Measurements from ENCODE around the gene SMOC1.

The SMOC1 gene

GRCh38 chr14:70018230-70018629 is 139.0 kb downstream of the SMOC1 start:
- no peak for DNase-seq

DNA sequence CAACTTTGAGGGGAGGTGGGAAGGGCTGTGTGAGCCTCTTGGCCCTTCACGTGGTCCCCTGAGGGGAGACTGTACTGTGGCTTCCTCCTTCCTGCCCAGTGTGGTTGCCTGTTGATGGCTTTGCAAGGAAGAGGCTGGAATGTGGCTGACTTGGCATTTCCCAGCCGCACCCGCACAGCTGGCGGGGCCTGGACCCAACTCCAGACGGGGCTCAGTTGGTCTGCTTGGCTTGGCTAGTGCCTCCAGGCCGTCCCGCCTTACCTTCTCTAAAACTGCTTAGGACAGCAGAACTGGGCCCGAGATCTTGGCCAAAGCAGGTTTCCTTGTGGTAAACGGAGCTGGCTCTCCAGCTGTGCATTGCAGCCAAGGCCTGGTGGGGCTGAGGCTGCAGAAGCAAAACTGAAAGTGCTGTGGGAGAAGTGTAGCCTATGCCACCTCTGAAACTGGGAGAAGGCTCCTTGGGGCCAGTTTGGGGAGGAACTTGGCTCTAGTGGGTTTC is 139.5 kb downstream of the SMOC1 start:
- DNase-seq = no peak

DNA sequence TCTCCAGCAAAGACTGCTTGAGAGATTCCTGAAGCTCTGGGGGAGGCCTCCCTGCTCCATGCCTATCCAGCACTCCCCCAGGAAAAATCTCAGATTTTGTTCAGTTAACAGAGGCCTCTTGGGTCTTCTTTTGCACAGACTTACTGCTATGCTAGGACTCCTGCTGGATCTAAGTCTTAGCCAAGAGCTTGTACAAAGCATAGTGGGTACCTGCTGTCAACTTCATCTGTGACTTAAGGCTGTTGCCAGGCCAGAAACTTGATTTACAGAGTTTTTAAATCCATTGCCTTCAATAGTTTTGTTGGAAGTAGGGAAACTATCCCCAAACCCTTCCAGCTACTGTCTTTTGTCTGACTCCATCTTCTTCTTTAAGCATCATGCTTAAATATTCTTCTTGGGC is 140.5 kb downstream of the SMOC1 start:
- no peak for DNase-seq

- no peak for DNase-seq
Measured at GRCh38 chr14:70020352-70021170, 141.3 kb downstream of the SMOC1 start.

- DNase-seq = no peak
Measured at GRCh38 chr14:70021548-70022220, 142.5 kb downstream of the SMOC1 start.

GRCh38 chr14:70022771-70023445 is 143.7 kb downstream of the SMOC1 start:
- DNase-seq = no peak

- no peak for DNase-seq
Measured at GRCh38 chr14:70023871-70024270, 144.7 kb downstream of the SMOC1 start.

- DNase-seq = peak; percentile 4 to 55 (median 32)
Measured at GRCh38 chr14:70027785-70028428, 148.7 kb downstream of the SMOC1 start.

DNA sequence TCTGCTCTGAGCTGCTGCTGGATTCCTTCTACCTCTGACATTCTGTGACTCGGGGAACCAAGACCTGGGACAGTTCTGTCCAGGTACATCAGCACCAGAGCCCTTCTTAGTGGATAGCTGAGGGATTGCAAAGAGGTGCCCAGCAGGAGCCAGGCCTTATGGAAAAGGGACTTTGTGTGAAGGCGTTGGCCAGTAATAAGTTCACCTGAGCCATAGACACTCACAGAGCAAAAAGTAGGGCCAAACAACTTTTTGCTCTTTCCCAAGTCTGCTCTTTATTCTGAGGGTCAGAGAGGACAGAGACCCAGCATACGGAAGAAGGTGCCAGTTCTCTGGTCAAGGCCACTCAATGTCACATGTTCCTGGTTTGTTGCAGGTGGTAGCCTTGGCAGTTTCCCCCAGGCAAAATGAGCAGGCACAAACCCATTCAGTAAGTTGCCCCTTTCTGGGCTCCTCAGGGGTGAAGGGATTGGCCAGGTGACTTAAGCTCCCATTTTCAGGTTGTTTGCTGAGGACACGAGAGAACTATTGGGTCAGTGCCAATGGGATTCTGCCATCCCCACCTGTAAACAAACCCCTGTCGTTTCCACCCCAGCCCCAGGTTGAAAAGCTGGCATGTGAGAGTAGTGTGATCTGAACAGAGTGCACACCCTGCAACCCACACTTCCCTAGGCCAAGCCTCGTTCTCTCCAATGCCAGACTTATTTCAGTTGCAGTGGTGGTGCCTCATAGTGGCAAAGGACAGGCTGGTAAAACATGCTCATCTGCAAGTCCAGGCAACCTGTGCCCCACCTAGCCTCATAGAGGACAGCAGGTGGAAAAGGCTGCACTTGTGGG is 150.3 kb downstream of the SMOC1 start:
- no peak for DNase-seq

DNA sequence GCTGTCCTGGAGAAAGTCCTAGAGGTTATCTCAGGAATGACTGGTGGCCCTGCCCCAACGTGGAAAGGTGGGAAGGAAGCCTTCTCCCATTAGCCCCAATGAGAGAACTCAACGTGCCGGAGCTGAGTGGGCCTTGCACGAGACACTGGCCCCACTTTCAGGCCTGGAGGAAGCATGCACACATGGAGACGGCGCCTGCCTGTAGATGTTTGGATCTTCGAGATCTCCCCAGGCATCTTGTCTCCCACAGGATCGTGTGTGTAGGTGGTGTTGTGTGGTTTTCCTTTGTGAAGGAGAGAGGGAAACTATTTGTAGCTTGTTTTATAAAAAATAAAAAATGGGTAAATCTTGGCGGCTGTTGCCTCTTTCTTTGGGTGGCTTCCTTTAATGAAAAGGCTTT is 152.8 kb downstream of the SMOC1 start:
- DNase-seq = no peak

DNA sequence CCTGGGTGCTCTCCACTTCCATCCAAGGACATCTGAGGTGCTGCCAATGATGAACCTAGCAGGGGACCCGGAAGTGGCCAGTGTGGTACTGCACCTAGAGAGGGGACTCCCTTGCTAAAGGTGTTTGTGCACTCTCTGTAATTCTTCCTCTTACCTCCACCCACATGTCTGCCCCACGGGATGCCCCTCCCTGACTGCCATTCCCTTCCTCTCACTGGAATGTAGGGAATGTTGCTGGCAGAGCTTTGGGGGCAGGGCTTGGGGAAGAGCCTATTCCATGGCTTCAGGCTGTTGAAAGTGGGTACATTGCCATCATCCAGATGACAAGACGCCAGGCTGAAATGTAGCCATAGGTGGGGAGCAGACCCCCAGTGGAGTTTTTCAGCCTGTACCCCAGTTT is 153.2 kb downstream of the SMOC1 start:
- DNase-seq = no peak

DNA sequence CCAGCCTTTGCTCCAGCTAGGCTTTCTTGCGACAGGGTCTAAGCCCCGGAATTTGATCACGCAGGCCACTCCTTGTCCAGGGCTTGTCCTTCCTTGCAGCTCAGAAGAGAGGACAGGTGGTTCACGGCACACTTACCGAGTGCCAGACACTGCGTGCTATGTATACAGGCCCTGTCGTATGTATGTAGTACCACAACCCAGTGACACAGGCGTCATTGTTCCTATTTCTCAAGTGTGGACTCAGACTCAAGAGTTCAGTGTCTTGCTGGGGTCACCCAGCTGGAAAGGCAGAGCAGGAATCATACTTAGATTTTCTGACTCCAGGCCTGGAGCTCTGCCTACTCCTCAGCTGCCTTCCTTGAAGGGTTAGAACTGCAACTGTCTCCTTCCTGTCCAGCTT is 153.9 kb downstream of the SMOC1 start:
- DNase-seq = no peak

DNA sequence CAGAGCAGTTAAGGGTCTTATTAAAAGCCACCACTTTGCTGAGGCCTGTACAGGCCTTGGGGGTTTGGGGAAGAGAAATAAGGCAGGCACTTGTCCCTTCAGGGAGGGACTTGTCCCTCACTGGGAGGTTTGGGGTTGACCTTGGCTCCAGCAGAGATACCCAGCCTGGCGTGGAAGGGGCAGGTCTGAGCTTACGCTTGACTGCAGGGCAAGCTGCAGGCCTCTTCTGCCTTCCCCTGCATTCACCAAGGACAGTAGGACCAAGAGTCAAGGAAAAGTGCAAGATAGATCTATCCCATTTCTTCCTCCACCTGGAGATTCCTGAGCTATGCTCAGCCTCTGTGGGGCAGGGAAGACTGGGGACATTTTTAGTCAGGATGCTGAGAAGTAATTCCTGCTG is 154.3 kb downstream of the SMOC1 start:
- DNase-seq = no peak

- DNase-seq = no peak
Measured at GRCh38 chr14:70034257-70034656, 155.0 kb downstream of the SMOC1 start.

GRCh38 chr14:70036665-70037064 is 157.4 kb downstream of the SMOC1 start:
- no peak for DNase-seq

DNA sequence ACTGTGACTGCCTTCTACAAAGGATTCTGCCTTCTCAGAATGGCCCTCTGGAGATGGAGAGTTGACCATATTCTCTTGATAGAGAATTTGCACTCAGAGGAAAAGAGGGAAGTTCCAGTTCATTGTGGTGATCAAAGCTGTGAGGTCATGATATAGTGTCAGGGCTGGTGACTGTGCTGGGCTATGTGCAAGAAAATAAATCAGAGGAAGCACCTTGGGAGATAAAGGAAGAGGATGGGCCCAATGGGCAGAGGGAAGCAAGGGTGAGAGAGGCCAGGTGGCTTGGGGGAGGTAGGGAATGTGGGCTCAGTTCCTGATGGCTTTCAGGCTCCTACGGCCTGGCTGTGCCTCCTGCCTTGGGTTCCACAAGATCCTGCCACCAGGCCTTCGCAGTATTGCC is 163.8 kb downstream of the SMOC1 start:
- DNase-seq = no peak

DNA sequence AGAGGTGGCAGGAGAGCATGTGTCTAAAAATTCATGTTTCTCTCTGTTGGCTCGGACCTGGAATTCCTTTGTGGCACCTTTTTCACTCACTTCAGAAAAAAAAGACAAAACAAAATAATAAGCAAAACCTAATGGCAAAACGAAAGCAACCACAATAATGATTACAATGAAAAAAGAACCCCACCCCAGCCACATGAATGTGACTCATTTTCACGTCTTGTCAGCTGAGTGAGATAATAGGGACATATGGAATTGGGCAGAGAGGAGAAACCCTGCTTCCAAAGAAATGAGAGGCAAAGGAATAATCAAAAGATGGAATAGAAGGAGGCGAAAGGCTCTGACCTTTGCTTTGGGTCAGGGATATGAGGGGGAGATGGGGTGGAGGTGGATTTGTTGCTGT is 166.1 kb downstream of the SMOC1 start:
- no peak for DNase-seq

DNA sequence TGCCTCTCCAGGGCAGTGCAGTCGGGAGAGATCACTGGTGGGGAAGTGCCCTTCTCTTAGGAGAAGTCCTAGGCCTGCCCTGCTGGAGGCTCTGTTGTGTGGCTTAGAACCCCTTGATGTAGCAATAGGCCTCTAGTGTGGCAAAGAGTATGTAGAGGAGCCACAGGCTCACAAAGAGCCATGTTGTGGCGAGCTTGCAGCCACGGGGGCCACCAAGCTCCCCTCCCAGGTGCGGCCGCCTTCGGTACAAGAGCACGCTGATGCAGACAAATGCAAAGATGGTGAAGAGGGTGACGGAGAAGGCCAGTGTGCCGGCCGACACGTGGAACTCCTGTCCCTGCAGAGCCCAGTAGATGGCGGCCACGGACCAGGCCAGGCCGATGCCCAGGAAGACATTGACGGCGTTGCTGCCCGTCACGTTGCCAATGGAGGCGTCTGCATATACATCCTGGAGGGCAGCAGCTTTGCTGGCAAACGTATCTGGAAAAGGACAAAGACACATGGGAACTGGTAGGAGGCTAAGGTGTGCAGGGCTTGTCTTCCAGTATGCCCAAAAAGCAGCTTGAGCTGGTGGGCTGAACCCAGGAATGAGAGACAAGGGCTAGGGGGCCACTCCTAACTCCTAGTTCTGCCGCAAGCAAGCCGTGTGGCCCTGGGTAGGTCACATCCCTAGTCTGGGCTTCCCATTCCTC is 166.8 kb downstream of the SMOC1 start:
- no peak for DNase-seq

GRCh38 chr14:70047598-70048312 is 168.5 kb downstream of the SMOC1 start:
- no peak for DNase-seq

GRCh38 chr14:70048313-70048654 is 169.1 kb downstream of the SMOC1 start:
- DNase-seq = no peak

DNA sequence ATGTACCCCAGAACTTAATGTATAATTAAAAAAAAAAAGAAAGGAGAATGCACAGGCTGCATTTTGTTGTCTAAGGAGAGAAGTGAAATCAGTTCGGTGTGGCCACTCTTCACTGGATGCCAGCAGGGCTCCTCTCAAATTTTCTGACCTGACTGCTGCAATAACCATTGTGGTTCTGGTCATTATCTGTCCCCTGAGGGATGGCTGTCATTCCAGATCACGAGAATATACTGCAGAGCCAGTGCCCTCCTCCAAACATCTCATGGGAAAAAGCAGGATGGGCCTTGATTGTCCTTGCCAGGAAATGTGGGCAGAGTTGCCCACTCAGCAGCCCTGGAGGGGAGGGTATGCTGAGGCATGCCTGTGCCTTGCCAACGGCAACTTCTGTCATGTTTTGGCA is 170.4 kb downstream of the SMOC1 start:
- no peak for DNase-seq
